Kidney capillary endothelial cell (primary cell): ENCODE measurements around the gene HSP90AB1.
"Not testable (repeated sequence)": the region's sequence is repeated elsewhere in the genome, so short reads cannot be mapped to it uniquely, and the experiment has no call there.

ENCODE experiments used
- DNase-seq: peaks from one replicate; pipeline ENCODE4 v3.0.0-alpha.2; 2018; ENCODE audit warnings: low spot score

HSP90AB1 gene

GRCh38 chr6:44222486-44223318 is 24.2 kb upstream of the HSP90AB1 start:
- DNase-seq: no peak

- no peak for DNase-seq
Observed at GRCh38 chr6:44223319-44224028, 23.4 kb upstream of the HSP90AB1 start, which contains the start of gene SLC29A1. Gene SLC29A1, plus strand, starts transcription at chr6:44223595. Its CDS starts 3,719 bp downstream, at chr6:44227314.

DNA sequence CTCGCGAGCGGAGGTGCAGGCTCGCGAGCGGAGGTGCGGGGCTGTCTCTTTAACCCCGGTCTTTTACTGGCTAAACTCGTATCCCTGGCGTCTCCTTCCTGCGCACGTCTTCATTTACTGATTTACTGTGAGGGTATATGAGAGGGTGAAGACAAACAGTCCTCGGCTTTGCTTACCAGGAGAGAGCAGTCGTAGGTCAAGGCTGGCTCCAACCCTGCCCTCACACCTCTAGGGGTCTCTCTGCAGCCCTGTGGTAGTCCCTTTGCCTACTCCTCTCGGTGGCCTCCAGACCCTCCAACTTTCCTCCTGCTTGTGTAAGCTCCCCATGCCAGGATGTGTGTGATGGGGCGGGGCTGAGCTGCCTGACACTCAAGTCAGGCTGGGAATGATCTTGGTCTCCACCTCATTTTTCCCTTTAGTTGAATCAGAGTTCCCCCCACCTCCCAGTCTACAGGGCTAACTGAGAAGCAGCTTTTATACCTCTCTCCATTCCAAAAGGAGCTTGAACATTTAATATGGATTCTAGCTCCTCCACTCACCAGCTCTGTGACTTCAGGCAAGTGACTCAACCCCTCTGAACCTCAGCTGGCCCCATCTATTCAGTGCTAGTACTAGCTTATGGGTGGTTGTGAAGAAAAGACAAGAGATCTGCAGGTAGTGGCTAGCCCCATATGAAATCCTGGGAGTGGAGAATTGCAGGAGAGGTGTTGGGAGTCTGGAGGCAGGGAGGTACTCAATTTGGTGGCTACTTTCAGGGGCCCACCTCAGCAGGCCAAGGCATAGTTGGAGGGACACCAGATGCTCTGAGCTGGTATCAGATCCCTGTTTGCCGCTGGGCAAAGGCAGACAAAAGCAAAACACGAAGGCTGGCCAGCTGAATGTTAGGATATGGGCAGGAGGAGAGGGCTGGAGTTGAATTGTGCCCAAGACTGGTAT is 22.6 kb upstream of the HSP90AB1 start:
- no peak for DNase-seq

GRCh38 chr6:44224965-44225305 is 22.0 kb upstream of the HSP90AB1 start:
- DNase-seq: no peak

DNA sequence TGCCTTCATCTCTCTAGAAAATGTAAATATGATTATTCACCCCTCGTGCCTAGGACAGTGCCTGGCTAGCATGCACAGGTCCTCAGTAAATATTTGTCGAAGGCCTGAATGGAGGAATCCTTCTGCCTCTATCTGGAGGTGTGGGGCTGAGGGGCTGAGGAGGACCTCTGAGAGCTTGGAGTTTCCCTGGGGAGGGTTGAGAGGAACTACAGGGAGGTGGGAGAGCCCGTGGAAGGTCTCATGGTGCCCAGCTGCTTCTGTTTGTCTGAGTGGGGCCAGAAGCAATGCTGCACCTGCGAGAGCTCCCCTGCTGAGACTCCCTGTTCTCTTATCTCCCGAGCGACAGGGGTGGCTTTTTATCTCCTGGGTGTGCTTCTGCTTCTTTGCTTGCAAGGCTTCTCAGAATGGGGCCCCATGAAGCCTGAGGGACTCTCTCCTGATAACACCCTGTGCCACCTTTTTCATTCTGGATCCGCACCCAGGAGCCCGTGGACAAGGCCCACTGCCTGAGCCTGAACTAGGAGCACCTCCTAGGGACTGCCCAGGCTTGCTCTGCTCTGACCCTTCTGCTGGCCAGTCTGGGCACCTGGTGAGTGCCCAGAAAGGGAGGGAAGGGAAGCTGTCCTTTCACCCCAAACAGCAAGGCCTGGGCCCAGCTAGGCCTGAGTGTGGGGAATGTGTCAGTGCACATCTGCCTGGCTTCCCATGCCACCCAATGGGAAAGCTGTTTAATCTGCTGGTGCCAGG is 21.1 kb upstream of the HSP90AB1 start:
- no peak for DNase-seq

DNA sequence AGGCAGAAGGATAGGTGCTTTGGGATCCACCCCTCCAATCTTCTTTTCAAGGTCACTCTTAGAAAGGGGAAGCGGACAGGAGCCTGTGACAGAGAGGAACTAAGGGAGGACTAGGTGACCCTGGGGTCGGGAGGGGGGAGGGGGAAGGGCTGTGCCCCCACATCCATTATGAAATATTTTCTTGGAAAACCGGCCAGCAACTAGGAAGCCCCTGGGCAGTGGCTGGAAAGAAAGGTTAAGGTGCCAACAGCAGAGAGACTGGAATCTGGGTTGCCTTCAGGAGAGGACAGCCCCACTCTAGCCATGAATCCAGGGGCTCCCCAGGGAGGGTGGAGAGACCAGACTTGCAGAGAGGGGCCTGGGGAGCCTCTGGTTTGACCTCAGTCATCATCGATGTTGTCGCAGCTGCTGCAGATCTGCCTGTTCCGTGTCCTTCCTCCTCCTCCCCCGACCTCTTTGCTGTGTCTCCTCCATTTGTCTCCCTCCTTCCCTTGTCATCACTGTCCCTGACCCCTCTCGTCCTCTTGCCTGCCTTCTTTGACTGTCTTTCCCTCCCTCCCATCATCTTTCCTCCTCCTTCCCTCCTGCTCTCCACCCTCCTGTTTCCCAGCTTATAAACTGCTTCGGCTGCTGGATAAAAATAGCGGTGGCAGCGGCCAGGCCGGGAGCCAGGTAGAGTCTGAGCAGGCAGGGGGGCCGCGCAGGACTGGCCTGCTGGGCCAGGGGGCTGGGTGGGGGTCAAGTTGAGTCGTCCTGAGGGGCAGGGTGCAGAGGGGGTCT is 20.3 kb upstream of the HSP90AB1 start:
- DNase-seq: no peak

GRCh38 chr6:44227148-44227793 is 19.6 kb upstream of the HSP90AB1 start:
- DNase-seq: no peak

GRCh38 chr6:44228031-44228430 is 18.9 kb upstream of the HSP90AB1 start:
- no peak for DNase-seq

DNA sequence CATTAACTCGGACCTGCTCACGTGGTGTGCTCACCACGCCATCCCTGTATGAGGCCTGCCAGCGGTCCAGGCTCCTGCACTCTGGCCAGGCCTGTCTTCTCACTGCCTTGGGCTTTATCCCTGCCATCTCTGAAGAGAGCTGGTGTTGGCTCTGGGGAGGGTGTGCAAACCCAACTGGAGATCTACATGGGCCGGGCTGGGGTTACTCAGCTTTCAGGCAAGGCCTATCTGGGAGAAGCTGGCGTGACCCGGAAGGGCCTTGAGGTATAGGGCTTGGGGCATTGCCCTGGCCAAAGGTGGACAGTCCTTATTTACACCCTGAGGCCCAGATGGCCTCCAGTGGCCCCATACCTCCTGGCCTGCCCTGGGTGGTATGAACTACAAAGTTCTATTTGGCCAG is 18.5 kb upstream of the HSP90AB1 start:
- DNase-seq: no peak

- no peak for DNase-seq
Observed at GRCh38 chr6:44228836-44229235, 18.1 kb upstream of the HSP90AB1 start.

- no peak for DNase-seq
Observed at GRCh38 chr6:44229376-44230033, 17.4 kb upstream of the HSP90AB1 start.

DNA sequence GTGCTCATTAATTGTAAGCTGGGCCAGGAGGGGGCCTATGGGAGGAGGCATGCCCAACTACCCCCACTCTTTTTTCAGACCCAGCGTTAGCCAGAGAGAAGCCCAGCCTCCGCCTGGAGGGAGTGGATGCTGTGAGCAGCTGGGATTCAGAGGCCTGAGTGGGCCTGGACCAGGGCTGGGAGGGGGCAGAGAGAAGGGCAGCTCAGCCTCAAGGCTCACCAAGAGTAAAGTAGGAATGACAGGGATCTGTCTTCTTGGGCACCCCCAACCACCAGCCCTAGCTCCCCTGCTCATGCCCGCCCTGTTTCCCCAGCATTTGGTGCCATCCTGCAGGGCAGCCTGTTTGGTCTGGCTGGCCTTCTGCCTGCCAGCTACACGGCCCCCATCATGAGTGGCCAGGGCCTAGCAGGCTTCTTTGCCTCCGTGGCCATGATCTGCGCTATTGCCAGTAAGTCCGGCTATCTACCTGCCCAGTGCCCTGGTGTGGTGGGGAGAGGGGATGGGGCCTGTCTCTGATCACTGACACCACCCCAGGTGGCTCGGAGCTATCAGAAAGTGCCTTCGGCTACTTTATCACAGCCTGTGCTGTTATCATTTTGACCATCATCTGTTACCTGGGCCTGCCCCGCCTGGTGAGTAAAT is 16.7 kb upstream of the HSP90AB1 start:
- DNase-seq: no peak

- DNase-seq: not testable (repeated sequence)
Observed at GRCh38 chr6:44231426-44231825, 15.5 kb upstream of the HSP90AB1 start.

DNA sequence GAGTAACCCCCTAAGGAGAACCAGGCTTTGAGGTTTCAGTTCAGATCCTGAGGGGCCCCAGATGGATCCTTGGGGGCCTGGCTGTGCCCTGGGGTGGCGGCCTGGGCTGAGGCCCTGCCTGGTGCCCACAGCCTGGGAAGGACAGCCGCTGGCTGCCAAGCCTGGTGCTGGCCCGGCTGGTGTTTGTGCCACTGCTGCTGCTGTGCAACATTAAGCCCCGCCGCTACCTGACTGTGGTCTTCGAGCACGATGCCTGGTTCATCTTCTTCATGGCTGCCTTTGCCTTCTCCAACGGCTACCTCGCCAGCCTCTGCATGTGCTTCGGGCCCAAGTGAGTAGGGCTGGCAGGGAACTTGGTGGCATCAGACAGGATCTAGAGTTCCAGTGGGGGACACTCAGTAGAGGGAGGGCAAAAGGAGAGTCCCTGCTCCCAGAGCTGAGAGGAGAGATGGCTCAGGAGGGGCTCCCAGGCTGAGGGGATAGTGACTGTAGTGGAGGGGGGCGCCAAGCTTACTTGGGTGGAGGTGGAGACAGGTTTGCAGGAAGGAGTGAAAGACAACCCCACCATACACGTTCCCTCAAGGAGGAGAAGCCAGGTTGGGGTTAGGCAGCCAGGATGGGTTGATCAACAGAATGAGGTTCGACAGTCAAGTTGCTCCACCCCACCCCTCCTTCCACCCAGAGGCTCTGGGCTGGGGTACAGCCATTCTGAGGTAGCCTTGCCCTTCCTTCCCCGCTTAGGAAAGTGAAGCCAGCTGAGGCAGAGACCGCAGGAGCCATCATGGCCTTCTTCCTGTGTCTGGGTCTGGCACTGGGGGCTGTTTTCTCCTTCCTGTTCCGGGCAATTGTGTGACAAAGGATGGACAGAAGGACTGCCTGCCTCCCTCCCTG is 14.0 kb upstream of the HSP90AB1 start:
- DNase-seq: no peak

DNA sequence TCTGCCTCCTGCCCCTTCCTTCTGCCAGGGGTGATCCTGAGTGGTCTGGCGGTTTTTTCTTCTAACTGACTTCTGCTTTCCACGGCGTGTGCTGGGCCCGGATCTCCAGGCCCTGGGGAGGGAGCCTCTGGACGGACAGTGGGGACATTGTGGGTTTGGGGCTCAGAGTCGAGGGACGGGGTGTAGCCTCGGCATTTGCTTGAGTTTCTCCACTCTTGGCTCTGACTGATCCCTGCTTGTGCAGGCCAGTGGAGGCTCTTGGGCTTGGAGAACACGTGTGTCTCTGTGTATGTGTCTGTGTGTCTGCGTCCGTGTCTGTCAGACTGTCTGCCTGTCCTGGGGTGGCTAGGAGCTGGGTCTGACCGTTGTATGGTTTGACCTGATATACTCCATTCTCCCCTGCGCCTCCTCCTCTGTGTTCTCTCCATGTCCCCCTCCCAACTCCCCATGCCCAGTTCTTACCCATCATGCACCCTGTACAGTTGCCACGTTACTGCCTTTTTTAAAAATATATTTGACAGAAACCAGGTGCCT is 13.3 kb upstream of the HSP90AB1 start:
- DNase-seq: no peak

DNA sequence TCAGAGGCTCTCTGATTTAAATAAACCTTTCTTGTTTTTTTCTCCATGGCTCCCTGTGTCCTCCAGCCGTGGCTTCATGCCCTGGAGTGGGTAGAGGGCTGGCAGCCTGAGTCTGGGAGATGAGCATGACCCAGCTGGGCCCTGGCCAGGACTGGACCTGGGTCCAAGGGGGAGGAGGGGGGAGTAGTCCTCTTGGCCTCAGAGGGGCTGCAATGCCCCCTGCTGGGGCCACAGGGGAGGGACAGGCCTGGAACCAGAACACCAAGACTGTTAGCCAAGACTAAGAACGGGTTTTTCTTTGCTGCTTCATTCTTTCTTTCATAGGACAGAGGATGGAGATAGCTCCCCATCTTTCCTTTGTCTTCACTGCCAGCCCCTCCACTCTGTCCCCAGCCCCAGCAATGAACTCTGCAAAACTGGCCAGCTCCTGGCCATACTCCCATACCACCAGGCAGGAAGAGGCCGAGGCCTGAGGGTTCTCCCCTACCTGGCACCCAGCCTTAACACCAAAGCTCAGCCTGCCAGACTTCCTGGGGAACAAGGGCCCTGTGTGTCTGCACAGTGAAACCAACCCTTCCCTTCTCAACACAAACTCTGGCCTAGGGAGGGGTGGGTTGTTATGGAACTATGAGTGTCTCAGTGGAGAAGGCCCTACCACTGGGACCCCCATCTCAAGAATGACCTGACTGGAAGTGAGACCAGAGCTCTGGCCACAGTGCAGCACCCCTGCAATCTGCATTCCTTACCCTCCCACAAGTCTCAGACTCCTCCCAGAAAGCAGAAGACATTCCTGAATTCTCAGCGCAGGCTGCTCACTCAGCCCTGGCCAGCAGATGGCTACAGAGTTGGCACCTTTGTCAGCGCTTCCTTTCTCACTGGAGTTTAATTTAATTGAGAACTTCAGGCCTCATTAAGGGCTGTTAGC is 12.5 kb upstream of the HSP90AB1 start:
- DNase-seq: no peak

- no peak for DNase-seq
Observed at GRCh38 chr6:44235269-44235668, 11.6 kb upstream of the HSP90AB1 start.
